GM12878 (cell line): ENCODE results near the gene NTN1. TPM values are rescaled to one million over a fixed set of nuclear protein-coding genes. Genes with fewer than 3 reads are reported as not detected.

Source experiments
- SUPT20H ChIP-seq: IDR thresholded peaks from 2 replicates; pipeline ENCODE4 v1.6.1; 2011; ENCODE audit warnings: low read depth, mild to moderate bottlenecking, low read length, moderate library complexity, borderline replicate concordance; ENCODE audit not compliant: control insufficient read depth
- polyA plus RNA-seq, 11 experiments: library from polyadenylated mRNA; depleted of rRNA in 4 of 11; unstranded in 6 of 11; stranded (reverse) in 5 of 11; fragments of >200 nt; fragmentation: Nextera tagmentation in 4 of 11; fragmentation: Illumina TruSeq in 1 of 11; extraction: Ambion mirVana in 4 of 11; extraction: Trizol in 1 of 11; gene quantifications; 1 replicate in 1 of 11; 2 replicates in 10 of 11; pipeline versions ENCODE4 v1.2.1 to v1.2.3, GENCODE V29; 2011 to 2016; ENCODE audit warnings: inconsistent platforms in 2 of 11, missing spikeins in 2 of 11, low read depth in 1 of 11
- total RNA-seq, 4 experiments: library from RNA; depleted of rRNA in 3 of 4; stranded (reverse); fragments of >200 nt in 3 of 4; fragmentation: Illumina TruSeq in 1 of 4; extraction: Trizol in 1 of 4; gene quantifications; 2 replicates each; pipeline versions ENCODE4 v1.2.1 to v1.2.3, GENCODE V29; 2013 to 2021
- TF ChIP-seq, protein P1 (sequence below): fragments of 450-650 bp; formaldehyde crosslinking; IDR thresholded peaks from 2 replicates; pipeline ENCODE4 v1.5.0; 2022; ENCODE audit warnings: mild to moderate bottlenecking, missing genetic modification characterization
- TF ChIP-seq, protein P2 (sequence below): fragments of 450-650 bp; IDR thresholded peaks from 2 replicates; pipeline ENCODE4 v1.6.1; 2017; ENCODE audit warnings: antibody characterized with exemption, mild to moderate bottlenecking, moderate library complexity

Gene NTN1
- total and polyA plus RNA-seq, 10 of the 15 experiments (the other 5 are each of a cell fraction or from before 2014, with no cell fraction given): 0.02 to 0.89 (median 0.35) TPM

DNA sequence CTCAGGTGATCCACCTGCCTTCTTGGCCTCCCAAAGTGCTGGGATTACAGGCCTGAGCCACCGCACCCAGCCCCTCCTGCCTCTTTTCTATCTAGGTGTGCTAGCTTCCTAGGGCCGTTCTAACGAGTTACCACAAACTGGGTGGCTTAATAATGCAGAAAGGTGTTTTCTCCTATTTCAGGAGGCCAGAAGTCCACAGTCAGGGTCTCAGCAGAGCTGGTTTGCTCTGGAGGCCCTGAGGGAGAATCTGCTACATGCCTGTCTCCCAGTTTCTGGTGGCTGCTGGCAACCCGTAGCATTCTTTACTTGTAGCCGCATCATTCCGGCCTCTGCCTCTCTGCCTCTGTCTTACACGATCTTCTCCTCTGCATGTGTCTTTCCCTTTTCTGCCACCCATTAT, 89.2 kb downstream of the NTN1 start (continued):
- TF ChIP-seq, protein P1, sequence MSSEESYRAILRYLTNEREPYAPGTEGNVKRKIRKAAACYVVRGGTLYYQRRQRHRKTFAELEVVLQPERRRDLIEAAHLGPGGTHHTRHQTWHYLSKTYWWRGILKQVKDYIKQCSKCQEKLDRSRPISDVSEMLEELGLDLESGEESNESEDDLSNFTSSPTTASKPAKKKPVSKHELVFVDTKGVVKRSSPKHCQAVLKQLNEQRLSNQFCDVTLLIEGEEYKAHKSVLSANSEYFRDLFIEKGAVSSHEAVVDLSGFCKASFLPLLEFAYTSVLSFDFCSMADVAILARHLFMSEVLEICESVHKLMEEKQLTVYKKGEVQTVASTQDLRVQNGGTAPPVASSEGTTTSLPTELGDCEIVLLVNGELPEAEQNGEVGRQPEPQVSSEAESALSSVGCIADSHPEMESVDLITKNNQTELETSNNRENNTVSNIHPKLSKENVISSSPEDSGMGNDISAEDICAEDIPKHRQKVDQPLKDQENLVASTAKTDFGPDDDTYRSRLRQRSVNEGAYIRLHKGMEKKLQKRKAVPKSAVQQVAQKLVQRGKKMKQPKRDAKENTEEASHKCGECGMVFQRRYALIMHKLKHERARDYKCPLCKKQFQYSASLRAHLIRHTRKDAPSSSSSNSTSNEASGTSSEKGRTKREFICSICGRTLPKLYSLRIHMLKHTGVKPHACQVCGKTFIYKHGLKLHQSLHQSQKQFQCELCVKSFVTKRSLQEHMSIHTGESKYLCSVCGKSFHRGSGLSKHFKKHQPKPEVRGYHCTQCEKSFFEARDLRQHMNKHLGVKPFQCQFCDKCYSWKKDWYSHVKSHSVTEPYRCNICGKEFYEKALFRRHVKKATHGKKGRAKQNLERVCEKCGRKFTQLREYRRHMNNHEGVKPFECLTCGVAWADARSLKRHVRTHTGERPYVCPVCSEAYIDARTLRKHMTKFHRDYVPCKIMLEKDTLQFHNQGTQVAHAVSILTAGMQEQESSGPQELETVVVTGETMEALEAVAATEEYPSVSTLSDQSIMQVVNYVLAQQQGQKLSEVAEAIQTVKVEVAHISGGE (CRISPR knock-in tag): no peak
- TF ChIP-seq, protein P2, sequence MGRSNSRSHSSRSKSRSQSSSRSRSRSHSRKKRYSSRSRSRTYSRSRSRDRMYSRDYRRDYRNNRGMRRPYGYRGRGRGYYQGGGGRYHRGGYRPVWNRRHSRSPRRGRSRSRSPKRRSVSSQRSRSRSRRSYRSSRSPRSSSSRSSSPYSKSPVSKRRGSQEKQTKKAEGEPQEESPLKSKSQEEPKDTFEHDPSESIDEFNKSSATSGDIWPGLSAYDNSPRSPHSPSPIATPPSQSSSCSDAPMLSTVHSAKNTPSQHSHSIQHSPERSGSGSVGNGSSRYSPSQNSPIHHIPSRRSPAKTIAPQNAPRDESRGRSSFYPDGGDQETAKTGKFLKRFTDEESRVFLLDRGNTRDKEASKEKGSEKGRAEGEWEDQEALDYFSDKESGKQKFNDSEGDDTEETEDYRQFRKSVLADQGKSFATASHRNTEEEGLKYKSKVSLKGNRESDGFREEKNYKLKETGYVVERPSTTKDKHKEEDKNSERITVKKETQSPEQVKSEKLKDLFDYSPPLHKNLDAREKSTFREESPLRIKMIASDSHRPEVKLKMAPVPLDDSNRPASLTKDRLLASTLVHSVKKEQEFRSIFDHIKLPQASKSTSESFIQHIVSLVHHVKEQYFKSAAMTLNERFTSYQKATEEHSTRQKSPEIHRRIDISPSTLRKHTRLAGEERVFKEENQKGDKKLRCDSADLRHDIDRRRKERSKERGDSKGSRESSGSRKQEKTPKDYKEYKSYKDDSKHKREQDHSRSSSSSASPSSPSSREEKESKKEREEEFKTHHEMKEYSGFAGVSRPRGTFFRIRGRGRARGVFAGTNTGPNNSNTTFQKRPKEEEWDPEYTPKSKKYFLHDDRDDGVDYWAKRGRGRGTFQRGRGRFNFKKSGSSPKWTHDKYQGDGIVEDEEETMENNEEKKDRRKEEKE: no peak
- TF ChIP-seq SUPT20H: no peak
